Peyer's patch (tissue), 4 donors: ENCODE results near the gene GRIK4. TPM values are rescaled to one million over a fixed set of nuclear protein-coding genes. Genes with fewer than 3 reads are reported as not detected.

Source experiments
- DNase-seq, 3 donors: peaks; one replicate each; pipeline ENCODE4 v3.0.0-alpha.2; 2017 to 2019
- H3K27ac ChIP-seq, 4 donors: fragments of 200-600 bp; sonication (generic); one replicate each; pipeline ENCODE4 v1.5.1; 2016 to 2019
- H3K27me3 ChIP-seq, 2 donors: fragments of 200-600 bp; sonication (generic); one replicate each; pipeline ENCODE4 v1.5.1; 2019
- H3K36me3 ChIP-seq, 3 donors: fragments of 200-600 bp; sonication (generic); one replicate each; pipeline ENCODE4 v1.5.1; 2016 to 2019
- H3K4me1 ChIP-seq, 4 donors: fragments of 200-600 bp; sonication (generic); one replicate each; pipeline ENCODE4 v1.5.1; 2016 to 2019
- H3K4me3 ChIP-seq, 4 donors: fragments of 200-600 bp; sonication (generic); 1 replicate in 3 of 4; 2 replicates in 1 of 4; pipeline ENCODE4 v1.5.1; 2016 to 2019; ENCODE audit warnings: mild to moderate bottlenecking in 1 of 4
- H3K9me3 ChIP-seq, 4 donors: fragments of 200-600 bp; sonication (generic); one replicate each; pipeline ENCODE4 v1.5.1; 2016 to 2019; ENCODE audit warnings: mild to moderate bottlenecking in 1 of 4
- POLR2A ChIP-seq, 2 donors: fragments of 450-650 bp; IDR thresholded peaks; one replicate each; pipeline ENCODE4 v1.5.1; 2017; ENCODE audit warnings: antibody characterized with exemption in 2 of 2, mild to moderate bottlenecking in 2 of 2, moderate library complexity in 2 of 2
- total RNA-seq, 4 donors: library from RNA; depleted of rRNA; stranded (reverse); fragments of >200 nt; gene quantifications; one replicate each; pipeline ENCODE4 v1.1.0, GENCODE V29; 2016
- TF ChIP-seq, protein P1 (sequence below), 6 experiments: fragments of 450-650 bp in 4 of 6; fragments of 200-600 bp in 2 of 6; sonication (generic) in 1 of 6; IDR thresholded peaks; one replicate each; pipeline ENCODE4 v1.5.1; 2017 to 2019; ENCODE audit warnings: antibody characterized with exemption in 6 of 6, mild to moderate bottlenecking in 3 of 6, moderate library complexity in 1 of 6

The GRIK4 gene
- total RNA-seq, 4 donors from 2014 or later: 0.40 to 2.5 TPM; not detected in 2

DNA sequence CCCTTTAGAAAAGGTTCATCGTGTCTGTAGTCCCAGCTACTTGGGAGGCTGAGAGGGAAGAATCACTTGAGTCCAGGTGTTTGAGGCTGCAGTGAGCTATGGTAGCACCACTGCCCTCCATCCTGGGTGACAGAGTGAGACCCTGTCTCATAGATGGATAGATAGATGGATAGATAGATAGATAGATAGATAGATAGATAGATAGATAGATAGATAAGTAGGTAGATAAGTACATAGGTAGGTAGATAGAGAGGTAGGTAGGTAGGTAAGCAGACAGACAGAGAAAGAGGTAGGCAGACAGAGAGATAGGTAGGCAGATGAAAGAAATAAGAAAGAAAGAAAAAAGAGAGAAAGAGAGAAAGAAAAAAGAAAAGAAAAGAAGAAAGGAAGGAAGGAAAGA, 156.4 kb downstream of the GRIK4 start:
- H3K4me3 ChIP-seq: no peak overlapping the region
- TF ChIP-seq, protein P1, sequence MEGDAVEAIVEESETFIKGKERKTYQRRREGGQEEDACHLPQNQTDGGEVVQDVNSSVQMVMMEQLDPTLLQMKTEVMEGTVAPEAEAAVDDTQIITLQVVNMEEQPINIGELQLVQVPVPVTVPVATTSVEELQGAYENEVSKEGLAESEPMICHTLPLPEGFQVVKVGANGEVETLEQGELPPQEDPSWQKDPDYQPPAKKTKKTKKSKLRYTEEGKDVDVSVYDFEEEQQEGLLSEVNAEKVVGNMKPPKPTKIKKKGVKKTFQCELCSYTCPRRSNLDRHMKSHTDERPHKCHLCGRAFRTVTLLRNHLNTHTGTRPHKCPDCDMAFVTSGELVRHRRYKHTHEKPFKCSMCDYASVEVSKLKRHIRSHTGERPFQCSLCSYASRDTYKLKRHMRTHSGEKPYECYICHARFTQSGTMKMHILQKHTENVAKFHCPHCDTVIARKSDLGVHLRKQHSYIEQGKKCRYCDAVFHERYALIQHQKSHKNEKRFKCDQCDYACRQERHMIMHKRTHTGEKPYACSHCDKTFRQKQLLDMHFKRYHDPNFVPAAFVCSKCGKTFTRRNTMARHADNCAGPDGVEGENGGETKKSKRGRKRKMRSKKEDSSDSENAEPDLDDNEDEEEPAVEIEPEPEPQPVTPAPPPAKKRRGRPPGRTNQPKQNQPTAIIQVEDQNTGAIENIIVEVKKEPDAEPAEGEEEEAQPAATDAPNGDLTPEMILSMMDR (IDR thresholded peaks at IDR 0.05): no peak
- TF ChIP-seq POLR2A (IDR thresholded peaks at IDR 0.05): no peak
- no peak for DNase-seq
- H3K9me3 ChIP-seq: no peaks in the 10 kb centered on the region
- no peaks in the 10 kb centered on the region for H3K36me3 ChIP-seq
- no peaks in the 10 kb centered on the region for H3K4me1 ChIP-seq
- no peaks in the 10 kb centered on the region for H3K27me3 ChIP-seq
- no peak overlapping the region for H3K27ac ChIP-seq

DNA sequence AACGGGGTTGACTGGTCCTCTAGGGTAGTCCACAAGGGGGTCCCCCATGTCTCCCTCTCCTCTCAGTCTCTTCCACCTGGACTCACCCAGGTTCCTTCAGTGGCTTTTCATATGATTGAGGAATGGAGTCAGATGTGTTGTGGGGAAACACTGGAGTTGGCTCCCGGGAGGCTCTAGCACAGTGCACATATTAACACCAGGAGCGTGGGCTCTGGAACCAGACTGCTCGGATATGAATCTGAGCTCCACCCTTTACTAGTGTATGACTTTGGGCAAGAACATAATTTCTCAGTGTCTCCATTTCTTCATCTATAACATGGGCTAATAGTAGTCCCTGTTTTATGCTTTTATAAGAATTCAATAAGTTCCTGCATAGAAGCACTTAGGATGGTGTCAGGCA, 157.0 kb downstream of the GRIK4 start:
- Histone ChIP-seq H3K27me3 (no peaks in the 10 kb centered on the region), H3K36me3 (no peaks in the 10 kb centered on the region), H3K4me3 (no peak overlapping the region), H3K4me1 (no peaks in the 10 kb centered on the region), H3K27ac (no peak overlapping the region), H3K9me3 (no peaks in the 10 kb centered on the region)
- no peak for TF ChIP-seq POLR2A (IDR thresholded peaks at IDR 0.05)
- TF ChIP-seq, protein P1 (IDR thresholded peaks at IDR 0.05): no peak
- no peak for DNase-seq

DNA sequence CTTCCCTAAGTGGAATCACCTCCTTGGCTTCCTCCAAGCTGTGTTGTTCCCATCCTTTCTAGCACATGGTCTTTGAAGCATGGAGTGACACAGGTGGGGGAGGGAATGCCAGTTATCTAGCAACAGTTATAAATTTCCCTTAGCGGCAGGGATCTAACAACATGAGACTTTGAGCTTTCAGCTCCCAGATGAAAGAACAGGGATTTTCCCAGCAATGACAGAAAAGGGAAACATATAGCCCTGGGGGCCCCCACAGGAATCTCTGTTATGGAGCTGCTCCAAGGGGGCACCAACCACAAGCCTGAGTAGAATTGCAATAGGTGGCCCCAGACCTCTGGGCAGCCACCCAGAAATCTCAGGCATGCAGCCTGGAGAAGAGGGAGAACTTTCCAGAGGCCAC, 163.0 kb downstream of the GRIK4 start:
- Histone ChIP-seq H3K27ac (no peak overlapping the region), H3K9me3 (no peaks in the 10 kb centered on the region), H3K4me1 (peaks cover 0 to 9% (median 0%) of the 10 kb centered on the region in 4 donors), H3K27me3 (no peaks in the 10 kb centered on the region), H3K36me3 (no peaks in the 10 kb centered on the region), H3K4me3 (no peak overlapping the region)
- no peak for DNase-seq
- TF ChIP-seq, protein P1 (IDR thresholded peaks at IDR 0.05): no peak
- no peak for TF ChIP-seq POLR2A (IDR thresholded peaks at IDR 0.05)

DNA sequence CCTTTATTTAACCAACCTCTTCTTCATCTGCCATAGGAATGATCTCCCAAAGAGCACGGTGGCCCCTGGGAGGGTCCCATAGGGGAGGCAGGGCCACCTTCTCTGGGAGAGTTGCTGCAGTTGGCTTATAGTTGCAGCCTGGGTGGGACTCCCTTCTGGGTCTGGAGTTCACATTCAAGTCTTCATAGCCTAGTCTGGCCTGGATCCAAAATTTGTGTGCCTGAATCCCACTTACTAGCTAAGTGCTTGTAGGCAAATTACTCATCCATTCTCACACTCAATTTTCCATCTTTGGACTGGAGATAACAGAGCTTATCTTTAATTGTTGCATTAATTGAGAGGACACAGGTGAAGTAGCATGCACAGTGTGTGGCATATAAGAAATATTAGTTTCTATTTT, 163.6 kb downstream of the GRIK4 start:
- Histone ChIP-seq H3K4me3 (no peak overlapping the region), H3K4me1 (peaks cover 0 to 9% (median 0%) of the 10 kb centered on the region in 4 donors), H3K36me3 (no peaks in the 10 kb centered on the region), H3K27ac (no peak overlapping the region), H3K27me3 (no peaks in the 10 kb centered on the region), H3K9me3 (no peaks in the 10 kb centered on the region)
- TF ChIP-seq POLR2A (IDR thresholded peaks at IDR 0.05): no peak
- TF ChIP-seq, protein P1 (IDR thresholded peaks at IDR 0.05): no peak
- no peak for DNase-seq

DNA sequence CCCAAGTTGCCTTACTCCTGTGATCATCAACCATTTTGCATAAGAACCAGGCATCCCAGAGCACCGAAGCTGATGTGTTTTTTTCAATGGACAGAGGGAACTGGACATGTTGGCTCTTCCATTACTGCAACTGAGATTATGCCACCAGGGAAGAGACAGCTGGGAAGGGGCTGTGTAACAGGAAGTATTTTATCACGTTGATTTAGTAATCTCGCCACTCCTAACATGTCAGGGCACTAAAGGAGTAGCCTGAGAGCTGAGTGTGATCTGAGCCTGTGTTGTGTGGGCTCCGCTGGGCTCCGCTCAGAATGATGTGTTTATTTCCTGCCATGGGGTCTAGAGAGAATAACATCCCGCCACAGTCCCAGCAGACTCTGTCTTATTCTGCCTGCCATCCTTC, 165.4 kb downstream of the GRIK4 start:
- H3K9me3 ChIP-seq: no peaks in the 10 kb centered on the region

More for the DNA sequence above, 165.4 kb downstream of the GRIK4 start:
- no peak overlapping the region for H3K27ac ChIP-seq
- H3K27me3 ChIP-seq: no peaks in the 10 kb centered on the region
- no peak overlapping the region for H3K4me3 ChIP-seq
- peaks cover 0 to 9% (median 0%) of the 10 kb centered on the region in 4 donors for H3K4me1 ChIP-seq
- no peak for DNase-seq
- H3K36me3 ChIP-seq: no peaks in the 10 kb centered on the region
- TF ChIP-seq, protein P1 (IDR thresholded peaks at IDR 0.05): no peak
- no peak for TF ChIP-seq POLR2A (IDR thresholded peaks at IDR 0.05)
